H1 (cell line): ENCODE results near the gene SMARCC1. TPM values are rescaled to one million over a fixed set of nuclear protein-coding genes. Genes with fewer than 3 reads are reported as not detected.

Source experiments
- CTCF ChIA-PET: fragments of 300-600 bp; sonication (Branson Sonifier 250); formaldehyde crosslinking; loops from one replicate; lab custom pipeline; 2021; ENCODE audit not compliant: partially characterized antibody; lab: Charles Lee
- POLR2A ChIA-PET: fragments of 300-600 bp; sonication (Branson Sonifier 250); formaldehyde crosslinking; loops from one replicate; lab custom pipeline; 2021; ENCODE audit warnings: inconsistent platforms; ENCODE audit not compliant: partially characterized antibody; lab: Charles Lee
- DNase-seq, 2 experiments: peaks; one replicate each; pipeline versions ENCODE4 v3.0.0 to v3.0.0-alpha.2; 2010 to 2022; ENCODE audit warnings: low spot score in 2 of 2, low read depth in 1 of 2, mixed read lengths in 1 of 2
- FAIRE-seq: peaks from 2 replicates; lab custom pipeline; 2011; peaks lifted over from hg19 to GRCh38; lab: Jason Lieb, UNC
- H2AFZ ChIP-seq: 2 replicates; pipeline ENCODE4 v1.8.1; 2012; ENCODE audit warnings: low read length, inconsistent platforms
- H2AK5ac ChIP-seq: 2 replicates; pipeline ENCODE4 v1.6.1; 2013; ENCODE audit warnings: low read depth, low read length
- H2BK120ac ChIP-seq: replicated peaks from 2 replicates; pipeline ENCODE3; 2013; ENCODE audit warnings: low read depth, low read length, inconsistent platforms
- H2BK12ac ChIP-seq: 2 replicates; pipeline ENCODE4 v1.6.1; 2013; ENCODE audit warnings: low read depth, low read length
- H2BK15ac ChIP-seq: 2 replicates; pipeline ENCODE4 v1.6.1; 2013; ENCODE audit warnings: low read length
- H2BK20ac ChIP-seq: 2 replicates; pipeline ENCODE4 v1.6.1; 2013; ENCODE audit warnings: low read length
- H2BK5ac ChIP-seq: 2 replicates; pipeline ENCODE4 v1.6.1; 2013; ENCODE audit warnings: low read depth, low read length
- H3K14ac ChIP-seq: 2 replicates; pipeline ENCODE4 v1.6.1; 2013; ENCODE audit warnings: inconsistent platforms; ENCODE audit not compliant: insufficient read length
- H3K18ac ChIP-seq: 2 replicates; pipeline ENCODE4 v1.6.1; 2013; ENCODE audit warnings: low read length; ENCODE audit errors: extremely low read depth
- H3K23ac ChIP-seq: 2 replicates; pipeline ENCODE4 v1.6.1; 2013; ENCODE audit warnings: inconsistent platforms; ENCODE audit not compliant: insufficient read length
- H3K23me2 ChIP-seq: 2 replicates; pipeline ENCODE4 v1.6.1; 2013; ENCODE audit warnings: low read depth, low read length
- H3K27ac ChIP-seq: 2 replicates; pipeline ENCODE4 v1.6.1; 2011; ENCODE audit warnings: low read depth, low read length, inconsistent platforms
- H3K27me3 ChIP-seq, 4 experiments: replicated peaks in 1 of 4; 1 replicate in 1 of 4; 2 replicates in 3 of 4; pipeline versions ENCODE4 v1.6.1 to v1.8.1; 2011 to 2013; ENCODE audit warnings: low read length in 3 of 4, mild to moderate bottlenecking in 3 of 4, inconsistent platforms in 2 of 4, mixed read lengths in 2 of 4, moderate library complexity in 1 of 4; ENCODE audit not compliant: control insufficient read depth in 3 of 4, insufficient read depth in 3 of 4; ENCODE audit errors: extremely low read depth in 1 of 4
- H3K36me3 ChIP-seq, 4 experiments: 2 replicates each; pipeline versions ENCODE4 v1.6.1 to v1.8.1; 2011 to 2013; ENCODE audit warnings: mild to moderate bottlenecking in 4 of 4, low read length in 3 of 4, moderate library complexity in 2 of 4, control low read depth in 1 of 4, inconsistent platforms in 1 of 4; ENCODE audit not compliant: insufficient read depth in 4 of 4, control insufficient read depth in 2 of 4
- H3K4ac ChIP-seq: replicated peaks from 2 replicates; pipeline ENCODE3; 2013; ENCODE audit warnings: low read length, low read depth, mixed read lengths, inconsistent platforms; ENCODE audit not compliant: insufficient read length
- H3K4me1 ChIP-seq, 4 experiments: replicated peaks in 1 of 4; 1 replicate in 1 of 4; 2 replicates in 3 of 4; pipeline versions ENCODE4 v1.6.1 to v1.8.1; 2011 to 2013; ENCODE audit warnings: low read length in 3 of 4, inconsistent platforms in 2 of 4, mixed read lengths in 1 of 4; ENCODE audit not compliant: insufficient read depth in 4 of 4, control insufficient read depth in 3 of 4
- H3K4me2 ChIP-seq, 2 experiments: 2 replicates each; pipeline versions ENCODE4 v1.6.1 to v1.8.1; 2011 to 2013; ENCODE audit warnings: low read depth in 2 of 2, low read length in 2 of 2, control low read depth in 1 of 2, inconsistent platforms in 1 of 2, mild to moderate bottlenecking in 1 of 2; ENCODE audit not compliant: insufficient read depth in 1 of 2
- H3K4me3 ChIP-seq, 4 experiments: fragments of 200-600, 300-600 bp in 1 of 4; sonication (generic), shearing (Covaris generic), sonication (Bioruptor Twin) in 1 of 4; 2 replicates each; pipeline versions ENCODE4 v1.5.1 to v1.8.1; 2011 to 2016; ENCODE audit warnings: low read length in 4 of 4, low read depth in 3 of 4, control low read depth in 2 of 4, inconsistent platforms in 2 of 4, mild to moderate bottlenecking in 2 of 4, mixed read lengths in 1 of 4, moderate library complexity in 1 of 4; ENCODE audit not compliant: insufficient read depth in 2 of 4; ENCODE audit errors: extremely low read depth in 1 of 4
- H3K56ac ChIP-seq: replicated peaks from 2 replicates; pipeline ENCODE3; 2013; ENCODE audit warnings: low read depth, mild to moderate bottlenecking, mixed read lengths, low read length, inconsistent platforms; ENCODE audit not compliant: insufficient read length
- H3K79me1 ChIP-seq: 2 replicates; pipeline ENCODE4 v1.6.1; 2013; ENCODE audit warnings: low read depth, low read length, control low read depth
- H3K79me2 ChIP-seq, 2 experiments: 2 replicates each; pipeline versions ENCODE4 v1.6.1 to v1.8.1; 2012 to 2013; ENCODE audit warnings: low read length in 2 of 2, mild to moderate bottlenecking in 2 of 2, inconsistent platforms in 1 of 2; ENCODE audit not compliant: insufficient read depth in 2 of 2, control insufficient read depth in 1 of 2
- H3K9ac ChIP-seq, 4 experiments: replicated peaks in 1 of 4; 1 replicate in 1 of 4; 2 replicates in 3 of 4; pipeline versions ENCODE4 v1.6.1 to v1.8.1; 2011 to 2013; ENCODE audit warnings: low read depth in 3 of 4, low read length in 3 of 4, control low read depth in 2 of 4, mild to moderate bottlenecking in 2 of 4, moderate library complexity in 2 of 4, inconsistent platforms in 1 of 4; ENCODE audit errors: extremely low read depth in 1 of 4
- H3K9me3 ChIP-seq, 2 experiments: 2 replicates each; pipeline versions ENCODE4 v1.6.1 to v1.8.1; 2012 to 2013; ENCODE audit warnings: mild to moderate bottlenecking in 2 of 2, moderate library complexity in 2 of 2, control low read depth in 1 of 2, inconsistent platforms in 1 of 2, low read depth in 1 of 2, low read length in 1 of 2, mixed read lengths in 1 of 2; ENCODE audit not compliant: insufficient read depth in 2 of 2
- H4K20me1 ChIP-seq, 2 experiments: replicated peaks in 1 of 2; 2 replicates each; pipeline versions ENCODE3 to v1.8.1; 2011 to 2013; ENCODE audit warnings: inconsistent platforms in 2 of 2, low read length in 2 of 2, mild to moderate bottlenecking in 1 of 2; ENCODE audit not compliant: insufficient read depth in 2 of 2, control insufficient read depth in 1 of 2
- H4K5ac ChIP-seq: 2 replicates; pipeline ENCODE4 v1.6.1; 2013; ENCODE audit warnings: low read length, low read depth, mixed read lengths, inconsistent platforms; ENCODE audit not compliant: insufficient read length
- H4K8ac ChIP-seq: 2 replicates; pipeline ENCODE4 v1.8.0; 2013; ENCODE audit warnings: mild to moderate bottlenecking, moderate library complexity, low read length, inconsistent platforms; ENCODE audit not compliant: insufficient read depth; ENCODE audit errors: extremely low read depth
- H4K91ac ChIP-seq: replicated peaks from 2 replicates; pipeline ENCODE3; 2013; ENCODE audit warnings: low read length, mixed read lengths, inconsistent platforms; ENCODE audit not compliant: insufficient read length
- EGR1 ChIP-seq: IDR thresholded peaks from 2 replicates; pipeline ENCODE4 v1.6.1; 2011; ENCODE audit warnings: low read depth, low read length, borderline replicate concordance
- WGBS, 2 experiments: shearing (Covaris generic) in 1 of 2; methylation state at CpG; one replicate each; pipeline versions ENCODE4 v1.1.6 to v1.1.7; 2013 to 2015; ENCODE audit warnings: low lambda C conversion rate in 2 of 2, mixed read lengths in 2 of 2, inconsistent platforms in 1 of 2, low coverage in 1 of 2, missing lambda C conversion rate in 1 of 2; ENCODE audit not compliant: insufficient replicate concordance in 2 of 2, insufficient coverage in 1 of 2, insufficient read length in 1 of 2; ENCODE audit errors: extremely low coverage in 1 of 2, missing lambda C conversion rate in 1 of 2; 5-methylcytosine and 5-hydroxymethylcytosine counted together
- polyA plus RNA-seq, 7 experiments: library from polyadenylated mRNA; depleted of rRNA in 3 of 7; stranded (reverse) in 5 of 7; unstranded in 2 of 7; fragments of >200 nt in 5 of 7; fragments of 200-250 nt in 2 of 7; gene quantifications; 1 replicate in 5 of 7; 2 replicates in 1 of 7; 4 replicates in 1 of 7; pipeline versions ENCODE4 v1.2.1 to v1.2.3, GENCODE V29; 2011 to 2013; ENCODE audit warnings: missing spikeins in 2 of 7, mixed read lengths in 2 of 7
- total RNA-seq: library from RNA; stranded (reverse); fragmentation: NEBNext Ultra II Directional; extraction: Animal tissue kit (Norgen Biotek cat#: 25700); gene quantifications from 2 replicates; pipeline ENCODE4 v1.2.1, GENCODE V29; 2021

Gene SMARCC1
- total and polyA plus RNA-seq, 2 of the 8 experiments (the other 6 are each of a cell fraction or from before 2014, with no cell fraction given): 64.1 to 335 TPM

DNA sequence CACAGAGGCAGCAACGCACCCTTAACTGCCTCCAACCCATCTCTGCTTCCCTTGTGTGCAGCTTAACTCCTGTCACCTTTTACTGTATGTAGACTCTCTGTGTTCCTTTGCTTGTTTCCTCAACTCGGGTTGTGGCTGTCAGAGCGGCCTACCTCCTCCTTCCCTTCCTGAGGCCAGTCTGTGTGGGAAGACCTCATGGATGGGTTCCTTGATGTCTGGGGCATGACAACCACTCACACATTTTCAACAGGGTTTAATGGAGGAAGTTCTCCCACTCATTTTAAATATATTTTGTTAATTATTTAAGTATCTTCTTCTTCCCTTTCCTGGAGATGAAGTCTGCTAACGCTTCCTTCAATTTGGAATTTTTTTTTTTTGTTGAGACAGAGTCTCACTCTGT lies 201.2 kb downstream of the SMARCC1 start:
- no peak overlapping the region for H3K4ac ChIP-seq
- H3K27ac ChIP-seq: no peak overlapping the region
- H3K4me1 ChIP-seq: peaks cover 2 to 11% (median 4%) of the 10 kb centered on the region in 4 experiments; a peak in 5 of 7 replicates
- no peak overlapping the region for H3K14ac ChIP-seq
- no peak overlapping the region for H4K8ac ChIP-seq
- 84% methylated on average over 4 of the region's 4 CpGs; no CpG with 5 or more reads in 1 of the 2 experiments for WGBS, 2 experiments
- no peak overlapping the region for H3K4me2 ChIP-seq
- H2AK5ac ChIP-seq: no peak overlapping the region
- no peak for TF ChIP-seq EGR1
- no peak overlapping the region for H2BK15ac ChIP-seq
- H3K23ac ChIP-seq: no peak overlapping the region
- no peak overlapping the region for H4K91ac ChIP-seq
- no peak overlapping the region for H2AFZ ChIP-seq
- no peak overlapping the region for H2BK20ac ChIP-seq
- no peak overlapping the region for H2BK120ac ChIP-seq
- no peaks in the 10 kb centered on the region for H3K79me1 ChIP-seq
- POLR2A ChIA-PET: interaction anchor here (0.7 to 1.0 kb wide), 2 partner anchors 8 to 36 kb away, joined by 3 to 7 read pairs; no protein-coding TSS in a partner anchor
- DNase-seq (no peak), FAIRE-seq (no peak)
- H3K79me2 ChIP-seq: no peaks in the 10 kb centered on the region
- peaks cover 0 to 3% of the 10 kb centered on the region in 2 experiments for H4K20me1 ChIP-seq
- H2BK5ac ChIP-seq: no peak overlapping the region
- peaks cover 7% of the 10 kb centered on the region; the same call in 1 of the 2 replicates for H3K23me2 ChIP-seq
- H3K36me3 ChIP-seq: peaks cover 0 to 6% (median 2%) of the 10 kb centered on the region in 4 experiments; a peak in 2 of 8 replicates
- H4K5ac ChIP-seq: no peak overlapping the region
- H3K27me3 ChIP-seq: peaks cover 12 to 34% (median 26%) of the 10 kb centered on the region in 4 experiments
- no peaks in the 10 kb centered on the region for H3K9me3 ChIP-seq
- no peak overlapping the region for H2BK12ac ChIP-seq
- H3K18ac ChIP-seq: no peak overlapping the region
- CTCF ChIA-PET: interaction anchor here (0.6 to 0.9 kb wide), 2 partner anchors 11 to 40 kb away, joined by 3 read pairs; no protein-coding TSS in a partner anchor
- no peak overlapping the region for H3K9ac ChIP-seq
- H3K56ac ChIP-seq: no peak overlapping the region
- no peak overlapping the region for H3K4me3 ChIP-seq
